GM20000 (cell line): Measurements from ENCODE around the gene GSTM2.

ENCODE experiments used
- DNase-seq: peaks from one replicate; pipeline ENCODE4 v3.0.0; 2012; ENCODE audit warnings: low spot score
- TF ChIP-seq, protein P1 (sequence below): IDR thresholded peaks from 2 replicates; pipeline ENCODE4 v1.5.1; 2012; ENCODE audit warnings: mild to moderate bottlenecking, control low read depth; ENCODE audit errors: extremely low read depth, missing control alignments

GSTM2 gene

DNA sequence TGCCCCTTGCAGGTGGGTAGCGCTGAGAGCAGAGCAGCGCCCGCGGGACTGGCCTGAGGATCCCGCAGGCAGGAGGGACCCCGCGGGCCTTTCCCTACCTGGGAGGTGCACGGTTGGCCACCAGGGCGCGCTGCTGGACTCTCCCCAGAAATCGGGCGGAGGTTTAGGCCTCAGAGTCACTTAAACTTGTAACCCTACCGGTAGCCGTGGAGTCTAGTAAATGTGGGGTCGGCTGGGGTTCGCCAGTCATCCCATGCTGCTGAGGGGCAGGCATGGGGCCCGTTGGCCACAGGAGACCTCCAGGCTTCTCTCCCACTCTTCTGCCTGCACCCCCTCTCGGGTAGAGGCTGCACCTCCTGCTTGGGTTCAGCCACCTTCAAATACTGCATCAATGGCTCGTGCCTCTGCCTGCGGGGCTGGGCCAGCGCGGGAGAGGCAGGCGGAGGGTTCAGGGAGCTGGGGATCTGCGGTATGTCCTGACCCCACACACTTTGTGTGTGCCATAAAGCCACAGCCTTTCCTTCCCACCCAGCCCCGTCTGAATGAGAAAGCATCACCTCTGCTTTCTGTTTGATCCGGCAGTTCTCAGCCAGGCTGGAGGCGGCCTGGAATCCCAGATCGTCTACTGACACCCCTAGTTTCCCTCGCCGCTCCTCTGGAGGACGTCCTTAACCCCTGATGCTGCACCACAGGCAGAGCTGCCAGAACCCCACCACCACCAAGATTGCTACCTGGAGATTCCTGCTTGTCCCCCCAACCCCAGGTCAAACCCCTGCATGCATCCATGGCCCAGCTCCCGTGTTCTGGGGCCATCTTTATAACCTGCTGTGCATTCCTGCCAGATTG is 24.2 kb upstream of the GSTM2 start:
- DNase-seq, result peak; percentile 83
- TF ChIP-seq, protein P1, sequence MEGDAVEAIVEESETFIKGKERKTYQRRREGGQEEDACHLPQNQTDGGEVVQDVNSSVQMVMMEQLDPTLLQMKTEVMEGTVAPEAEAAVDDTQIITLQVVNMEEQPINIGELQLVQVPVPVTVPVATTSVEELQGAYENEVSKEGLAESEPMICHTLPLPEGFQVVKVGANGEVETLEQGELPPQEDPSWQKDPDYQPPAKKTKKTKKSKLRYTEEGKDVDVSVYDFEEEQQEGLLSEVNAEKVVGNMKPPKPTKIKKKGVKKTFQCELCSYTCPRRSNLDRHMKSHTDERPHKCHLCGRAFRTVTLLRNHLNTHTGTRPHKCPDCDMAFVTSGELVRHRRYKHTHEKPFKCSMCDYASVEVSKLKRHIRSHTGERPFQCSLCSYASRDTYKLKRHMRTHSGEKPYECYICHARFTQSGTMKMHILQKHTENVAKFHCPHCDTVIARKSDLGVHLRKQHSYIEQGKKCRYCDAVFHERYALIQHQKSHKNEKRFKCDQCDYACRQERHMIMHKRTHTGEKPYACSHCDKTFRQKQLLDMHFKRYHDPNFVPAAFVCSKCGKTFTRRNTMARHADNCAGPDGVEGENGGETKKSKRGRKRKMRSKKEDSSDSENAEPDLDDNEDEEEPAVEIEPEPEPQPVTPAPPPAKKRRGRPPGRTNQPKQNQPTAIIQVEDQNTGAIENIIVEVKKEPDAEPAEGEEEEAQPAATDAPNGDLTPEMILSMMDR, result peak; percentile 73

DNA sequence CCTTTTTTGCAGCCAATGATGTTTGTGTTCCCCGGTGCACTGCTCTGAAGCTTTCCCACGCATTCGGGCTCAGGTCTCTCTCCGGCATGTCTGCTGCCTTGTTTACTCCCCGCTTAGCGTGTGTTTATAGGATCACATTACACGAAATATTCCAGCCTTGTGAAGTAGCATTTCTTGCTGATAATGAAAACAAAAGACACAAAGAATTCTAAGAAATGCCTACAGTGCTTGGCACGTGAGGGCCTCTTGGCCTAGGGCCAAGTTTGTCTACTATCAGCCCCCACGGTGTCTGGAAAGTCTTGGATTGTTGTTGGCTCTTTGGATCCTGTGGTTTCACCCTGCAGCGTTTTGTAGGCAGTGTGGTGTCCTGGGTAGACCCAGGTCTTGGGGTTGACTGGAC is 23.2 kb upstream of the GSTM2 start:
- DNase-seq, result no peak
- TF ChIP-seq, protein P1, result no peak

DNA sequence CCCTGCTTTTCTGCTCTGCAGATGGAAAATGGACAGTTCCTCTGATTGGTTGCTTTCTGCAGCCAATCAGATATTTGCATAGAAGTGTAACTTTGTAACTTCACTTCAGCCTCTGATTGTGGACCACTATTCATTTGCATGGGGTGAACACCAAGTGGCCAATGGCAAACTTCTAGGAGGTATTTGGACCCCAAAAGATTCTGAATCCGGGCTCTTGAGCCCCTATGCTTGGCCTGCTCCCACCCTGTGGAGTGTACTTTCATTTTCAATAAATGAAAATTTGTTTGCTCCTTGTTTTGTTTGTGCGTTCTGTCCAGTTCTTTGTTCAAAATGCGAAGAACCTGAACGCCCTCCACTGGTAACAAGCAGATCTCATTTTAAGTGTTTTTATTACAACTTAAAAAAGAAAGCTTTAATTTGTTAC is 18.4 kb upstream of the GSTM2 start:
- TF ChIP-seq, protein P1, result no peak
- no peak for DNase-seq

DNA sequence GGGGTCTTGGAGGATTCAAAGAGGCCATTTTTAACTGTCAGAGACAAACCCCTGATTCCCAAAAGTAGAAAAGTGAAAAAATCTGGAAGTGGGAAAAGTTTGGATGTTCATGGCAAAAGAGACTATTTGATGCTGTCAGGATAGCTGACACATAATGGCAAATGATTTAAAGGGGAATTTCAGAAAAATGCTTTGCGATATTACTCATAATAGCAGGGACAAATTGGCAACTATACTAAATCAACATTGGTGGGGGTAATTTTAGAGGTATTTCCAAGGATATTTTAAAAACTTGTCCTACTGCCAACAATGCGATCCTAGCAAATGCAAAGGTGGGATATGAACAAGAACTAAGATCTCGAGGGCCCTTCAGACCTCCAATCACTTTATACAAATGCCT is 17.2 kb upstream of the GSTM2 start:
- DNase-seq, result no peak
- TF ChIP-seq, protein P1, result no peak

DNA sequence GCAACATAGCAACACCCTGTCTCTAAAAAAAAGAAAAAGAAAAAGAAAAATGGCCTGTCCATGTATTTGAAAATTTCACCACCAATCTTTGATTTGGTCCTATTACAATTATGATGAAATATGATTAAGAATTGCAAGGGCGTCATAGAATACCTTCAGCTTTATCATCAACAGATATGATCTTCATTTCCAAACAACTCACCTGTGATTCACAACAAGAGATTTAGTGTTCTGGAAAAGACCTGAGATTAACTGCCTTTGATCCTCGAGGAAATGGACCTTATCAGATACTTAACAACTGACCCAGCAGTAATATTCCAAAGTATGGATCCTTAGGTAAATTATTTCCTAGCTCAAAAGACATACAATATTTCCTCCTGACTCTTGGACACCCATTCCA is 15.5 kb upstream of the GSTM2 start:
- DNase-seq, result no peak
- TF ChIP-seq, protein P1, result no peak

DNA sequence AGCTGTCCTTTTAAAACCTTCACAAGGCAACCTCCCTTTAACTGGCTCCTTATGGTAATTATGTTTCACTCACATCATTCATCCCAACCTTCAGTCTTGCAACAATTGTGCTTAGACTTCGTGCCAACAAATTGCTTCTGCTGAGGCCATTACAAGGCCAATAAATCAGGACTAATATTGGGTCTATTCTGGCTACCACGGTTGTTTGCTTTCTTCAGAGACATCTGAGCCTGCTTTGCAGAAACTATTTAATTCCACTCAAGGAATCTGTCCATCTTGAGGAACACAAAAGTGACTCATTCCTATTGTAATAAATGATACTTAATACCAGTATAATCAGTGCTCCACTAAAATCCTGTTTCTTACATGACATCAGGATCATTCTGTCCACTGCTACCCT is 14.6 kb upstream of the GSTM2 start:
- no peak for DNase-seq
- TF ChIP-seq, protein P1, result no peak

DNA sequence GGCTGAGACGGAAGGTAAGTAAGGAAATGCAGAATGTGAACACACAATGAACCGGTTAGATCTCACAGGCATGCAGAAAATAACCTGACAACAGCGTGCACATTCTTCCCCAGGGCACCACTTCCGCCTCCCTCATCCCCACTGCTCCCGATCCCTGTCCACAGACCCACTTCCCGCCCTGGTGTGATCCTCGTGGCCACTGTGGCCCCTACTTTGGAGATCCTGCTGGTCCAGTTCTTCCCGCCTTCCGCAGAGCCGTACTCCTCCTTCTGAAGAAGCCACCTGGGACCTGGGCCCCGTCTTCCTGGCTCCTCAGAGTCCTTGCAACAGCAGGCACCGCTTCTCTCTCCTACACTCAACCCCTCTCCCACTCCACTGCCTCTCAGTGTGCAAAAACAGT is 13.3 kb upstream of the GSTM2 start:
- no peak for DNase-seq
- TF ChIP-seq, protein P1, result no peak
